Central memory CD4-positive, alpha-beta T cell (primary cell): ENCODE measurements around the gene HKDC1.
"Not testable (repeated sequence)": the region's sequence is repeated elsewhere in the genome, so short reads cannot be mapped to it uniquely, and the experiment has no call there.

Source experiments
- DNase-seq: peaks from one replicate; pipeline ENCODE4 v3.0.0; 2022
- total RNA-seq, 3 experiments: gene quantifications; one replicate each; lab custom pipeline; 2026; lab: John Stamatoyannopoulos, UW

HKDC1 gene
- total RNA-seq = 0.11 to 20.8 (median 15.0) reads per million in 3 experiments

GRCh38 chr10:69220041-69220451 lies at the start of gene HKDC1:
Gene HKDC1 (plus strand): TSS chr10:69220332. CDS start chr10:69220436, 104 bp downstream.
- DNase-seq = no peak

GRCh38 chr10:69172241-69172982 lies 47.7 kb upstream of the HKDC1 start:
- no peak for DNase-seq

- not testable (repeated sequence) for DNase-seq
Observed at GRCh38 chr10:69175326-69175725, 44.8 kb upstream of the HKDC1 start.

- no peak for DNase-seq
Observed at GRCh38 chr10:69176823-69177222, 43.3 kb upstream of the HKDC1 start.

- DNase-seq = no peak
Observed at GRCh38 chr10:69179089-69179742, 40.9 kb upstream of the HKDC1 start.

- peak; percentile 88 for DNase-seq
Observed at GRCh38 chr10:69179743-69180524, 40.2 kb upstream of the HKDC1 start, which contains the start of gene SUPV3L1. Gene SUPV3L1 (plus strand): TSS chr10:69180234. CDS start chr10:69180292, 58 bp downstream.

- DNase-seq = peak; percentile 19
Observed at GRCh38 chr10:69180525-69181204, 39.5 kb upstream of the HKDC1 start.

- no peak for DNase-seq
Observed at GRCh38 chr10:69181433-69181832, 38.7 kb upstream of the HKDC1 start.

GRCh38 chr10:69182005-69182404 lies 38.1 kb upstream of the HKDC1 start:
- DNase-seq = no peak

GRCh38 chr10:69186524-69186923 lies 33.6 kb upstream of the HKDC1 start:
- DNase-seq = no peak

GRCh38 chr10:69201045-69201444 lies 19.1 kb upstream of the HKDC1 start:
- DNase-seq = no peak

- DNase-seq = peak; percentile 16
Observed at GRCh38 chr10:69202332-69202731, 17.8 kb upstream of the HKDC1 start.

- no peak for DNase-seq
Observed at GRCh38 chr10:69208761-69209160, 11.4 kb upstream of the HKDC1 start.

GRCh38 chr10:69209787-69210484 lies 10.2 kb upstream of the HKDC1 start:
- DNase-seq = no peak

- no peak for DNase-seq
Observed at GRCh38 chr10:69211104-69211503, 9.0 kb upstream of the HKDC1 start.

GRCh38 chr10:69211524-69211923 lies 8.6 kb upstream of the HKDC1 start:
- no peak for DNase-seq

GRCh38 chr10:69213591-69214311 lies 6.4 kb upstream of the HKDC1 start:
- DNase-seq = no peak

GRCh38 chr10:69214666-69215131 lies 5.4 kb upstream of the HKDC1 start:
- DNase-seq = no peak

GRCh38 chr10:69215405-69216171 lies 4.5 kb upstream of the HKDC1 start:
- peak; percentile 9 for DNase-seq

GRCh38 chr10:69216577-69217118 lies 3.5 kb upstream of the HKDC1 start:
- no peak for DNase-seq
